SK-N-SH treated with all-trans-retinoic acid at 6 μM for 48 hours (cell line): ENCODE data around the gene LARGE1.

ENCODE experiments used
- ARNTL ChIP-seq: fragments of 450-650 bp; formaldehyde crosslinking; IDR thresholded peaks from 2 replicates; pipeline ENCODE4 v1.5.0; 2020; ENCODE audit warnings: low read depth, mild to moderate bottlenecking, moderate library complexity, borderline replicate concordance
- BACH2 ChIP-seq: fragments of 250-450 bp; sonication (Bioruptor Pico); IDR thresholded peaks from 2 replicates; pipeline ENCODE4 v1.9.0; 2021; ENCODE audit warnings: mild to moderate bottlenecking, borderline replicate concordance
- ESRRG ChIP-seq: fragments of 250-450 bp; sonication (Bioruptor Pico); IDR thresholded peaks from 2 replicates; pipeline ENCODE4 v1.6.1; 2021; ENCODE audit warnings: mild to moderate bottlenecking
- GLIS3 ChIP-seq: fragments of 250-450 bp; sonication (Bioruptor Pico); IDR thresholded peaks from 2 replicates; pipeline ENCODE4 v1.5.0; 2020; ENCODE audit warnings: mild to moderate bottlenecking, moderate library complexity
- ISL1 ChIP-seq: fragments of 250-450 bp; sonication (Bioruptor Pico); IDR thresholded peaks from 2 replicates; pipeline ENCODE4 v2.1.2; 2022; ENCODE audit warnings: mild to moderate bottlenecking, moderate library complexity
- OSR1 ChIP-seq: fragments of 250-450 bp; sonication (Bioruptor Pico); IDR thresholded peaks from 2 replicates; pipeline ENCODE4 v1.8.0; 2022; ENCODE audit warnings: moderate library complexity, mild to moderate bottlenecking, inconsistent platforms
- PPARA ChIP-seq: fragments of 250-450 bp; sonication (Bioruptor Pico); IDR thresholded peaks from 2 replicates; pipeline ENCODE4 v1.5.0; 2020; ENCODE audit warnings: mild to moderate bottlenecking, borderline replicate concordance
- SNAI2 ChIP-seq: fragments of 250-450 bp; sonication (Bioruptor Pico); IDR thresholded peaks from 2 replicates; pipeline ENCODE4 v1.5.0; 2020; ENCODE audit warnings: mild to moderate bottlenecking, moderate library complexity
- TCF4 ChIP-seq: fragments of 250-450 bp; sonication (Bioruptor Pico); IDR thresholded peaks from 2 replicates; pipeline ENCODE4 v1.8.0; 2021; ENCODE audit warnings: mild to moderate bottlenecking, moderate library complexity, borderline replicate concordance
- ZFP3 ChIP-seq: fragments of 250-450 bp; sonication (Bioruptor Pico); IDR thresholded peaks from 2 replicates; pipeline ENCODE4 v1.5.0; 2020; ENCODE audit warnings: mild to moderate bottlenecking, moderate library complexity
- ZFP30 ChIP-seq: fragments of 450-650 bp; formaldehyde crosslinking; IDR thresholded peaks from 2 replicates; pipeline ENCODE4 v1.5.0; 2022; ENCODE audit warnings: mild to moderate bottlenecking, moderate library complexity
- ZNF70 ChIP-seq: fragments of 450-650 bp; formaldehyde crosslinking; IDR thresholded peaks from 2 replicates; pipeline ENCODE4 v1.5.0; 2020; ENCODE audit warnings: mild to moderate bottlenecking, moderate library complexity
- ZNF8 ChIP-seq: fragments of 450-650 bp; formaldehyde crosslinking; IDR thresholded peaks from 2 replicates; pipeline ENCODE4 v1.5.0; 2020; ENCODE audit warnings: mild to moderate bottlenecking, moderate library complexity
- TF ChIP-seq, protein P1 (sequence below): fragments of 250-450 bp; sonication (Bioruptor Pico); IDR thresholded peaks from 2 replicates; pipeline ENCODE4 v1.8.0; 2020; ENCODE audit warnings: mild to moderate bottlenecking, moderate library complexity, borderline replicate concordance

DNA sequence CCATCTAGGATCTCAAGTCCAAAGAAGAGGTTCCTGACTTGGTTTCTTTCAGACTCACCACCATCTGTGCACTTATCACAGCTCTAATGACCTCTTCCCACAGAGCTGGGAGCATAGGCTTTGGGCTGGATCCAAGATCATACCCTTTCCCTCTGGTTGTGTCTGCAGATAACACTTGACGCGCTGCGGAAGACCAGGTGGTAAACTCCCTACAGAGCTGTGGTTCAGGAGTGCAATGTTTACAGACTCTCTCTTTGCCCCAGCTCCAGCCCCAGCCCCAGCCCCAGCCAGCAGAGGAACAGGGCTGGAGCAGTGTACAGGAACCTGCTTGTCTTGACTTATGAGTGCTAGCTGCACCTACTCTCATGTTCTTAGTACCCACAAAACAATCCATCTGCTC lies 587.7 kb downstream of the LARGE1 start:
- no peak for TF ChIP-seq ZFP3 (CRISPR knock-in tag)
- no peak for TF ChIP-seq ARNTL
- no peak for TF ChIP-seq ZNF8
- TF ChIP-seq BACH2 = no peak
- no peak for TF ChIP-seq ZFP30 (CRISPR knock-in tag)
- no peak for TF ChIP-seq OSR1
- TF ChIP-seq GLIS3 = no peak
- TF ChIP-seq ESRRG (CRISPR knock-in tag) = no peak
- no peak for TF ChIP-seq PPARA (CRISPR knock-in tag)
- no peak for TF ChIP-seq ZNF70 (CRISPR knock-in tag)
- no peak for TF ChIP-seq TCF4
- TF ChIP-seq, protein P1, sequence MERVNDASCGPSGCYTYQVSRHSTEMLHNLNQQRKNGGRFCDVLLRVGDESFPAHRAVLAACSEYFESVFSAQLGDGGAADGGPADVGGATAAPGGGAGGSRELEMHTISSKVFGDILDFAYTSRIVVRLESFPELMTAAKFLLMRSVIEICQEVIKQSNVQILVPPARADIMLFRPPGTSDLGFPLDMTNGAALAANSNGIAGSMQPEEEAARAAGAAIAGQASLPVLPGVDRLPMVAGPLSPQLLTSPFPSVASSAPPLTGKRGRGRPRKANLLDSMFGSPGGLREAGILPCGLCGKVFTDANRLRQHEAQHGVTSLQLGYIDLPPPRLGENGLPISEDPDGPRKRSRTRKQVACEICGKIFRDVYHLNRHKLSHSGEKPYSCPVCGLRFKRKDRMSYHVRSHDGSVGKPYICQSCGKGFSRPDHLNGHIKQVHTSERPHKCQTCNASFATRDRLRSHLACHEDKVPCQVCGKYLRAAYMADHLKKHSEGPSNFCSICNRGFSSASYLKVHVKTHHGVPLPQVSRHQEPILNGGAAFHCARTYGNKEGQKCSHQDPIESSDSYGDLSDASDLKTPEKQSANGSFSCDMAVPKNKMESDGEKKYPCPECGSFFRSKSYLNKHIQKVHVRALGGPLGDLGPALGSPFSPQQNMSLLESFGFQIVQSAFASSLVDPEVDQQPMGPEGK = no peak
- no peak for TF ChIP-seq SNAI2 (CRISPR knock-in tag)
- no peak for TF ChIP-seq ISL1 (CRISPR knock-in tag)
